OCI-LY1 (cell line): ENCODE data around the gene KIF19.
"Not testable (repeated sequence)": the region's sequence is repeated elsewhere in the genome, so short reads cannot be mapped to it uniquely, and the experiment has no call there.

Source experiments
- H2AFZ ChIP-seq: fragments of 200-600 bp; sonication (generic), shearing (Covaris generic); 2 replicates; pipeline ENCODE4 v1.6.0; 2014; ENCODE audit warnings: antibody characterized with exemption, mild to moderate bottlenecking, low read length
- H3F3A ChIP-seq: fragments of 200-600 bp; sonication (generic), shearing (Covaris generic); 2 replicates; pipeline ENCODE4 v1.6.0; 2014; ENCODE audit warnings: mild to moderate bottlenecking, antibody characterized with exemption, low read length, moderate library complexity; ENCODE audit not compliant: insufficient read depth
- H3K27ac ChIP-seq: fragments of 200-600 bp; sonication (generic); 2 replicates; pipeline ENCODE4 v1.5.1; 2014; ENCODE audit warnings: low read length, mixed run types, mild to moderate bottlenecking, low read depth; ENCODE audit not compliant: poor library complexity, severe bottlenecking
- H3K27me3 ChIP-seq: fragments of 200-600 bp; sonication (generic); 2 replicates; pipeline ENCODE4 v1.6.0; 2014; ENCODE audit warnings: antibody characterized with exemption, mild to moderate bottlenecking, low read length, moderate library complexity; ENCODE audit not compliant: insufficient read depth
- H3K36me3 ChIP-seq: fragments of 200-600 bp; sonication (generic); 2 replicates; pipeline ENCODE4 v1.6.1; 2014; ENCODE audit warnings: mild to moderate bottlenecking, antibody characterized with exemption, low read length, moderate library complexity, mixed read lengths; ENCODE audit not compliant: insufficient read depth
- H3K4me1 ChIP-seq: fragments of 200-600 bp; sonication (generic); 2 replicates; pipeline ENCODE4 v1.5.1; 2014; ENCODE audit warnings: mild to moderate bottlenecking, low read length, moderate library complexity; ENCODE audit not compliant: insufficient read depth, severe bottlenecking
- H3K4me2 ChIP-seq: fragments of 200-600 bp; sonication (generic), shearing (Covaris generic); 2 replicates; pipeline ENCODE4 v1.6.1; 2014; ENCODE audit warnings: low read length
- H3K4me3 ChIP-seq: fragments of 200-600 bp; sonication (generic); 2 replicates; pipeline ENCODE4 v1.5.1; 2014; ENCODE audit warnings: low read length, low read depth, mild to moderate bottlenecking, mixed read lengths; ENCODE audit not compliant: poor library complexity, severe bottlenecking
- H3K79me2 ChIP-seq: fragments of 200-600 bp; shearing (Covaris generic); 2 replicates; pipeline ENCODE4 v1.6.1; 2016; ENCODE audit warnings: mixed run types, low read length, mixed read lengths; ENCODE audit not compliant: insufficient read depth
- H3K9ac ChIP-seq: fragments of 200-600 bp; sonication (generic), shearing (Covaris generic); 2 replicates; pipeline ENCODE4 v1.6.1; 2014; ENCODE audit warnings: mild to moderate bottlenecking, low read length, mixed read lengths
- H3K9me2 ChIP-seq: fragments of 200-600 bp; sonication (generic), shearing (Covaris generic); 2 replicates; pipeline ENCODE4 v1.6.1; 2014; ENCODE audit warnings: low read depth, mild to moderate bottlenecking, low read length, mixed read lengths
- H3K9me3 ChIP-seq: fragments of 200-600 bp; shearing (Covaris generic); 2 replicates; pipeline ENCODE4 v1.6.1; 2014; ENCODE audit warnings: low read length, mixed read lengths
- H4K20me1 ChIP-seq: fragments of 200-600 bp; sonication (generic), shearing (Covaris generic); 2 replicates; pipeline ENCODE4 v1.6.0; 2016; ENCODE audit warnings: mild to moderate bottlenecking, low read length; ENCODE audit not compliant: insufficient read depth
- CTCF ChIP-seq: fragments of 200-600 bp; sonication (generic), shearing (Covaris generic); IDR thresholded peaks from 2 replicates; pipeline ENCODE4 v1.5.1; 2017; ENCODE audit warnings: mild to moderate bottlenecking, antibody characterized with exemption, low read length, moderate library complexity, mixed read lengths
- EZH2 ChIP-seq: fragments of 200-600 bp; sonication (generic), shearing (Covaris generic); IDR thresholded peaks from 2 replicates; pipeline ENCODE4 v1.8.0; 2017; ENCODE audit warnings: borderline replicate concordance, mixed run types, mild to moderate bottlenecking, antibody characterized with exemption, low read length, moderate library complexity, mixed read lengths

KIF19 gene

GRCh38 chr17:74280093-74280513 lies 45.9 kb upstream of the KIF19 start:
- Histone ChIP-seq H3F3A (no peaks in the 10 kb centered on the region), H3K9me3 (no peaks in the 10 kb centered on the region), H3K4me3 (no peak overlapping the region), H3K27ac (no peak overlapping the region), H3K9me2 (no peaks in the 10 kb centered on the region), H3K36me3 (no peaks in the 10 kb centered on the region), H3K4me1 (no peaks in the 10 kb centered on the region), H2AFZ (no peak overlapping the region), H3K4me2 (no peak overlapping the region), H4K20me1 (no peaks in the 10 kb centered on the region), H3K27me3 (peaks cover 3% of the 10 kb centered on the region; the same call in 1 of the 2 replicates), H3K9ac (no peak overlapping the region), H3K79me2 (no peaks in the 10 kb centered on the region)
- no peak for TF ChIP-seq CTCF
- no peak for TF ChIP-seq EZH2

DNA sequence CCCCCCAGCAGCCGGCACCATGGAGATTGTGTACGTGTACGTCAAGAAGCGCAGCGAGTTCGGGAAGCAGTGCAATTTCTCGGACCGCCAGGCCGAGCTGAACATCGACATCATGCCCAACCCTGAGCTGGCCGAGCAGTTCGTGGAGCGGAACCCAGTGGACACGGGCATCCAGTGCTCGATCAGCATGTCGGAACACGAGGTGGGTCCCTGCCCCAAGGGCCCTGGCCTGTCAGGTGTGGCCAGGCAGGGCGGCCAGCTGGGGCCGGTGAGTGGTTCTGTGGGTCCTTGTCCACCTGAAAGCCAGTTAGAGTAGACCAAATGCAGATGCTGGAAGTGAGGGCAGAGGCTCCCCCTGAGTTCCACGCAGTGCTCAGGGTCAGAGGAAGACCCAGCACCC lies 44.2 kb upstream of the KIF19 start:
- Histone ChIP-seq H3F3A (no peaks in the 10 kb centered on the region), H3K27me3 (peaks cover 3% of the 10 kb centered on the region; the same call in 1 of the 2 replicates)
- TF ChIP-seq CTCF (no peak), EZH2 (no peak)

DNA sequence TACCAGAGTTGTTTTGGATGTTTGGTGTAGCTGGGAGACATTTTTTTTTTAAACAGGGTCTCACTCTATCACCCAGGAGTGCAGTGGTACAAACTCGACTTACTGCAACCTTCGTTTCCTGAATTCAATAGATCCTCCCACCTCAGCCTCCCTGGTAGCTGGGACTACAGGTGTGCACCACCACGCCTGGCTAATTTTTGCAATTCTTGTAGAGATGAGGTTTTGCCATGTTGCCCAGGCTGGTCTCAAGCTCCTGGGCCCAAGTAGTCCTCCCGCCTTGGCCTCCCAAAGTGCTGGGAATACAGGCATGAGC lies 43.8 kb upstream of the KIF19 start:
- not testable (repeated sequence) for H3F3A ChIP-seq, H3K4me1 ChIP-seq, H3K27me3 ChIP-seq, H3K9ac ChIP-seq, H3K79me2 ChIP-seq, H2AFZ ChIP-seq, H3K36me3 ChIP-seq, H3K27ac ChIP-seq, H4K20me1 ChIP-seq, H3K9me3 ChIP-seq, H3K4me3 ChIP-seq, H3K9me2 ChIP-seq, H3K4me2 ChIP-seq

More for the DNA sequence above, 44.2 kb upstream of the KIF19 start:
- H3K79me2 ChIP-seq: no peaks in the 10 kb centered on the region
- H3K9ac ChIP-seq: no peak overlapping the region
- H2AFZ ChIP-seq: no peak overlapping the region
- H3K9me3 ChIP-seq: no peaks in the 10 kb centered on the region
- no peaks in the 10 kb centered on the region for H3K36me3 ChIP-seq
- H3K9me2 ChIP-seq: no peaks in the 10 kb centered on the region
- no peak overlapping the region for H3K27ac ChIP-seq
- H3K4me1 ChIP-seq: no peaks in the 10 kb centered on the region
- no peak overlapping the region for H3K4me3 ChIP-seq
- no peaks in the 10 kb centered on the region for H4K20me1 ChIP-seq
- H3K4me2 ChIP-seq: no peak overlapping the region

DNA sequence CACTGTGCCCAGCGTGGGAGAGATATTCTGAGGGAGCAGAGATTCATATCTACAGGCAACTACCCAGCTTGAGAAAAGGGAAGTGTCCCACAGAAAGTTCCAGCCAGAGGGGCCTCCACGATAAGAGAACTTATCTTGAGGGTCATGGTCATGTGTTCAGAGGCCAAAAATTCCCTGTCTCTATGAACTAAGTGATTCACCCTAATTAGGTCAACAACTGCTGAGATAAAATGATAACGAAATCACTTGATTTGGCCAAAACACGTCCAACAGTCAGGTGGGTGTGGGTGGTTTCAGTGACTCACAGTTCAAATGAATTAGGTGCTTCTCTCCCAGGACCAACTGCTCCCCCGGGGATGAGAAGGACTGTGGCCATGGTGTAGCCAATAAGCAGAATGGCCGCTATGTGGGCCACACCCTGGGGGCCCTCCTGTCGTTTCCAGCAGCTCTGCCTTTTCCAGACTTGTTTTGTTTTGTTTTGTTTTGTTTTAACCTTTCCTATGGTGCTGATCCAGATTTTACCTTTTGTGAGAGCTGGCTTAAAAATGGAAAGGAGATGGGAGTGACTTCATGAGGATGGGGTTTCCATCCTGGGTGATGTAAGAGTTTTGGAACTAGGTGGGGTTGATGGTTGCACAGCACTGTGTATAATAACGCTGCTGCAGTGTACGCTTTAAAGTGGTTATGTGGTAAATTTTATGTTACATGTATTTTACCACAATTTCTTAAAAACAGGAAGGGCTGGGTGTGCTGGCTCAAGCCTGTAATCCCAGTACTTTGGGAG lies 43.2 kb upstream of the KIF19 start:
- TF ChIP-seq EZH2 (no peak), CTCF (no peak)
- Histone ChIP-seq H3K9me2 (no peaks in the 10 kb centered on the region), H3K27me3 (peaks cover 3% of the 10 kb centered on the region; the same call in 1 of the 2 replicates), H4K20me1 (no peaks in the 10 kb centered on the region), H3K9ac (no peak overlapping the region), H3F3A (no peaks in the 10 kb centered on the region), H3K27ac (no peak overlapping the region), H2AFZ (no peak overlapping the region), H3K4me1 (no peaks in the 10 kb centered on the region), H3K9me3 (no peaks in the 10 kb centered on the region), H3K4me2 (no peak overlapping the region), H3K79me2 (no peaks in the 10 kb centered on the region), H3K4me3 (no peak overlapping the region), H3K36me3 (no peaks in the 10 kb centered on the region)
